Karpas-422 (cell line): ENCODE results near the gene ITGB1. TPM values are rescaled to one million over a fixed set of nuclear protein-coding genes. Genes with fewer than 3 reads are reported as not detected.

Experiments
- DNase-seq: peaks from one replicate; pipeline ENCODE4 v3.0.0-alpha.2; 2015
- H2AFZ ChIP-seq: fragments of 200-600 bp; sonication (generic); 2 replicates; pipeline ENCODE4 v1.6.1; 2014; ENCODE audit warnings: antibody characterized with exemption, low read length, mixed read lengths
- H3K27ac ChIP-seq: fragments of 200-600 bp; sonication (generic); 2 replicates; pipeline ENCODE4 v1.5.1; 2014; ENCODE audit warnings: mild to moderate bottlenecking, low read length, moderate library complexity
- H3K27me3 ChIP-seq: fragments of 200-600 bp; sonication (generic); 2 replicates; pipeline ENCODE4 v1.6.1; 2014; ENCODE audit warnings: low read length, mixed read lengths
- H3K36me3 ChIP-seq: fragments of 200-600 bp; sonication (generic); 2 replicates; pipeline ENCODE4 v1.6.1; 2014; ENCODE audit warnings: low read length, mixed read lengths; ENCODE audit not compliant: insufficient read depth
- H3K4me1 ChIP-seq: fragments of 200-600 bp; sonication (generic); 2 replicates; pipeline ENCODE4 v1.6.1; 2014; ENCODE audit warnings: mild to moderate bottlenecking, low read length, mixed read lengths
- H3K4me2 ChIP-seq: fragments of 200-600 bp; sonication (generic); 2 replicates; pipeline ENCODE4 v1.6.1; 2014; ENCODE audit warnings: low read length, low read depth, mild to moderate bottlenecking; ENCODE audit not compliant: poor library complexity, severe bottlenecking
- H3K4me3 ChIP-seq: fragments of 200-600 bp; sonication (generic); 2 replicates; pipeline ENCODE4 v1.5.1; 2014; ENCODE audit warnings: mild to moderate bottlenecking, antibody characterized with exemption, low read length, mixed read lengths
- H3K79me2 ChIP-seq: fragments of 200-600 bp; sonication (generic); 2 replicates; pipeline ENCODE4 v1.6.1; 2014; ENCODE audit warnings: mild to moderate bottlenecking, low read length, mixed read lengths
- H3K9ac ChIP-seq: fragments of 200-600 bp; sonication (generic); 2 replicates; pipeline ENCODE4 v1.6.0; 2014; ENCODE audit warnings: low read length
- H3K9me2 ChIP-seq: fragments of 200-600 bp; sonication (generic), shearing (Covaris generic); replicated peaks from 2 replicates; pipeline ENCODE4 v1.6.0; 2014; ENCODE audit warnings: mild to moderate bottlenecking, low read length, moderate library complexity; ENCODE audit not compliant: insufficient read depth
- H3K9me3 ChIP-seq: fragments of 300-700, 200-600 bp; sonication (generic); 2 replicates; pipeline ENCODE4 v1.6.1; 2014; ENCODE audit warnings: low read length, mixed read lengths
- H4K20me1 ChIP-seq: fragments of 200-600 bp; sonication (generic); 2 replicates; pipeline ENCODE4 v1.6.1; 2014; ENCODE audit warnings: mild to moderate bottlenecking, antibody characterized with exemption, low read length, low read depth; ENCODE audit not compliant: insufficient read depth
- total RNA-seq: library from RNA; depleted of rRNA; stranded (reverse); fragments of >200 nt; shearing (Covaris generic); gene quantifications from 2 replicates; pipeline ENCODE4 v1.2.3, GENCODE V29; 2014; ENCODE audit warnings: low replicate concordance

The ITGB1 gene
- total RNA-seq, 1 experiment from 2014 or later, result 559 TPM

DNA sequence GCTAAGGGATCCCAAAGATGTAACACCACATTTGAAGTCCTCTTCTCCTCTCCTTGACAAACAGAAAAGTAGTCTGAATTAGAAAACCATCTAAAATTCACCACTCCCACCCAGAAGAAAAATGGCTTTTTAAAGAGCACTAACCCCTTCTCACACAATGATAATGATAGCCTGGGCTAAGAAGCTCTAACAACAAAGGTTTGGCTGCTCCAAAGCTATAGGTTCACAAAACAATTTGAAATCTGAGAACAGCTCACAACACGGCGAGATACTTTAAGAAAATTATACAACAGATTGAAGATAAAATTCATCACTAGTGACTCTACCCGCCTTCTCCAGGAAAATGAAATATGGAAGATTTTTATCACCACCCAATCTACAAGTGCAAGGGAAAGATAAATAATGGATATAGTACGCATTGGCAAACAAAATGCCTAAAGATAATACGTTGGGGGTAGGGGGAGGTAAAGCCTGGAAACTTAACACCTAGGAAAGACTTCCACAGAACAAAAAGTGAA lies 7.4 kb downstream of the ITGB1 start:
- H3K9ac ChIP-seq, result 0 out of 2 replicates have a peak overlapping the region, but pooled peaks have one; percentile 12
- H3K9me2 ChIP-seq, result no peaks in the 10 kb centered on the region
- H3K27me3 ChIP-seq, result no peaks in the 10 kb centered on the region
- peak; percentile 51 for DNase-seq
- H3K9me3 ChIP-seq, result no peaks in the 10 kb centered on the region
- H3K4me3 ChIP-seq, result 0 out of 2 replicates have a peak overlapping the region, but pooled peaks have one; percentile 84
- peaks cover 41% of the 10 kb centered on the region for H3K36me3 ChIP-seq
- H3K79me2 ChIP-seq, result peaks cover 100% of the 10 kb centered on the region
- no peak overlapping the region for H2AFZ ChIP-seq
- peaks cover 90% of the 10 kb centered on the region for H4K20me1 ChIP-seq
- peak overlapping the region; percentile 82 for H3K4me2 ChIP-seq
- H3K4me1 ChIP-seq, result peaks cover 99% of the 10 kb centered on the region
- peak overlapping the region; percentile 93 for H3K27ac ChIP-seq

DNA sequence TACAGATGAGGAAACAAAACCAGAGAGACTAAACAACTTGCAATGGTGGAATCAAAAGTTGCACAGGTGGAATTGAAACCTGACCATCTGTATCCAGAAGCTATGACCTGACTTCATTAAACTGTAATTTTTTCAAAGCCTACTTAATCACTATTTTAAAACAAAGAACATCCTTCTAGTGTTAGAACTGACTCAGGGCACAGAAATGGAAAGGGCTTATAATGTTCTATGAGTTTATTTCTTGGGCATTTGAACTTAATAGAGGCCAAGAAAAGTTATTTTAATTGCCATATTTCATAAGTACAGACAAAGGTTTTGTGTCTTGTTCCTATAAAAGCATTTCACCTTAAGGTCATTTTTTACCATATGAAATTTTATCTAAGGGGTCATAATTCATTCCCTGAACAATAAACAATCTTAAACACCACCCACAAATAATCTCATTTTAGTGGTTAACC lies 8.8 kb downstream of the ITGB1 start:
- Histone ChIP-seq H4K20me1 (peaks cover 94% of the 10 kb centered on the region), H3K9me2 (no peaks in the 10 kb centered on the region), H3K9ac (no peak overlapping the region), H3K4me3 (no peak overlapping the region), H3K4me2 (peak overlapping the region; percentile 82), H2AFZ (no peak overlapping the region), H3K4me1 (peaks cover 98% of the 10 kb centered on the region), H3K27ac (peak overlapping the region; percentile 93), H3K27me3 (no peaks in the 10 kb centered on the region), H3K9me3 (no peaks in the 10 kb centered on the region), H3K36me3 (peaks cover 37% of the 10 kb centered on the region), H3K79me2 (peaks cover 100% of the 10 kb centered on the region)
- peak; percentile 46 for DNase-seq

DNA sequence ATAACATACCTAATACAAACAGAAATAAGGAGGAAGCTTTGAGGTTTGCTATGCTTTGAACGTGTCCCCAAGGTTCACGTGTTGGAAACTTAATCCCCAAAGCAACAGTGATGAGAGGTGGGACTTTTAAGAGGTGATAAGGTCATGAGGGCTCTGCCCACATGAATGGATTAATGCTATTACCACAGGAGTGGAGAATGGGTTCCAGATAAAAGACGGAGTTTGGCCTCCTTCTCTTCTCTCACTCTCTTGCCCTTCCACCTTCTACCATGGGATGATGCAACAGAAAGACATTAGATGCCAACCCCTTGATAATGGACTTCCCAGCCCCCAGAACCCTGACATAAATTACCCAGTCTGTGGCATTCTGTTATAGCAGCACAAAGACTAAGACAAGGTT lies 9.6 kb downstream of the ITGB1 start:
- Histone ChIP-seq H3K9me3 (no peaks in the 10 kb centered on the region), H3K36me3 (peaks cover 33% of the 10 kb centered on the region), H3K4me2 (peak overlapping the region; percentile 82), H3K27ac (peak overlapping the region; percentile 93), H3K27me3 (no peaks in the 10 kb centered on the region), H3K9me2 (no peaks in the 10 kb centered on the region), H3K79me2 (peaks cover 100% of the 10 kb centered on the region), H4K20me1 (peaks cover 94% of the 10 kb centered on the region), H3K4me3 (no peak overlapping the region), H3K4me1 (peaks cover 98% of the 10 kb centered on the region), H2AFZ (no peak overlapping the region), H3K9ac (peak overlapping the region; percentile 11; the same call in 1 of the 2 replicates)
- no peak for DNase-seq

DNA sequence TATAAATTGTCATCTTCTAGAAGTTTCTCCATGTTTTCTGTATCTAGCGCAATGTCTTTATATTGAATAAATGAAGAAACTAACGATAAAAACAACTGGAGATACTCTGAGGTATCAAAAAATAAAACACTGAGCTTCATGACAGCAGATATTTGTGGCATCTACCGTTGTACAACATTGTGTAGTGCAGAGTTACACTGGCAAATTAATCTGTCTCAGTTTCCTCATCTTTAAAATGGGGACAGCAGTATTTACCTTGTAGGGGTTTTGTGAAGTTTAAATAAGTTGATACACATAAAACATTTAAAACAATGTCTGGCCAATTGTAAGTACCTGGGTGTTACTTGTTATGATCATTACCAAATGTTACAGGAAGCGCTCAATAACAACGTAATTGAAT lies 10.4 kb downstream of the ITGB1 start:
- Histone ChIP-seq H3K9me2 (no peaks in the 10 kb centered on the region), H3K79me2 (peaks cover 100% of the 10 kb centered on the region), H2AFZ (no peak overlapping the region), H3K36me3 (peaks cover 24% of the 10 kb centered on the region; the same call in 1 of the 2 replicates), H3K9me3 (no peaks in the 10 kb centered on the region), H4K20me1 (peaks cover 94% of the 10 kb centered on the region), H3K4me1 (peaks cover 98% of the 10 kb centered on the region), H3K27me3 (no peaks in the 10 kb centered on the region), H3K27ac (peak overlapping the region; percentile 93), H3K9ac (no peak overlapping the region), H3K4me3 (no peak overlapping the region), H3K4me2 (peak overlapping the region; percentile 82)
- DNase-seq, result no peak

DNA sequence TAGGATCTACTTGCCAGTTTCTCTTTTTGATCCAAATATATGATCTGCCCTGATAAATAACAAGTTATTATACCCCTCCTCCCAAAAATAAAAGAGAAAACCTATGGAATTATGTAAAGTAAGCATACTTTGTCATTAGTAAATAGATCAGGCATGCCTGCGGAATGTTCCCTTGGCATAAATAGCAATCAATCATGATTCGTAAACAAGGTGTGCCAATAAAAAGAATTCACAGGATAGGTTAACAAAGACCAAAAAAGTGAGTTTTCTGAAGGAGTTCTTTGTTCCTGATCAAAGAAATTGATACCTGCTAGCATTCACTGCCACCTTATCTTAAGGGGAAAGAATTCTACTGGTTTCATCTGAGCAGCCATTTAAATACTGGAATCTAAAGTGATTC lies 11.9 kb downstream of the ITGB1 start:
- no peak overlapping the region for H3K9ac ChIP-seq
- H2AFZ ChIP-seq, result no peak overlapping the region
- peaks cover 92% of the 10 kb centered on the region for H4K20me1 ChIP-seq
- H3K9me2 ChIP-seq, result no peaks in the 10 kb centered on the region
- DNase-seq, result no peak
- no peaks in the 10 kb centered on the region for H3K27me3 ChIP-seq
- peaks cover 100% of the 10 kb centered on the region for H3K79me2 ChIP-seq
- H3K4me2 ChIP-seq, result no peak overlapping the region
- H3K9me3 ChIP-seq, result no peaks in the 10 kb centered on the region
- H3K27ac ChIP-seq, result peak overlapping the region; percentile 5; the same call in 1 of the 2 replicates
- peaks cover 95% of the 10 kb centered on the region for H3K4me1 ChIP-seq
- H3K36me3 ChIP-seq, result peaks cover 18% of the 10 kb centered on the region; the same call in 1 of the 2 replicates
- H3K4me3 ChIP-seq, result no peak overlapping the region

DNA sequence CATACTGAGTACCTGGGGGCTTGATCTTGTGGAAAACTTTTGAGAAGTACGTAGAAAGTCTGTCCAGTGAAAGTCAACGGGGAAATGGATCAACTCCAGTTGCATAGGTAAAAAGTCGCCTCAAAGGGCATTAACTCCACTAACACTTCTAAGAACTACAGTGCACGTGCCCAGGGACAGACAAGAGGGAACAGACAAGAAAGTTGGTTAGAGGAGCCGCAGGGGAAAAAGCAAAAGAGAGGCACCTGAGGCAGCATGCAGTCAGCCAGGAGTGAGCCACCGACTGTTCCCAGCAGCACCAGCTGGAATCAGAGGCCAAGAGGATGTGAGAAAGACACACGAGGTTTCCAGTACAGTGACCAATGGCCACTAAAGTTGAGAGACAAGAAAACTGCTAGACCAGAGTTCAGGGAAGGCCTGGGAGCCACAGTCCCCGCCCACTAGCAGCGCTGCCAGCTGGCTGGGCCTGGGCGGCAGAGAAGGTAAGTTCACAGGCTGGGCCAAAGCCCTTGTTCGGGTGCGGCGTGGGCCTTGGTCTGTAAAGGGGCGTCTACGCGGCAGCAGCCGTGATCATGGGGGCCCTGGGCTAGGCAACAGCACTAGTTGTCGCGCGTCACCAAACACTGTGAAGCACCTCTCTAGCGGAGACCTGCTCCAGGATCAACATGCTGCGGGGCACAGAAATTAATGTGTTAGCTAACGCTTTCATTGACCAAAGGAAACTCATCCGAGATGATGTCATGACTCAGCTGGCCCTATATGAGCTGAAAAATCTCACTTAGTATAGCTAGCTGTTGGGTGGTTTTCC lies 14.0 kb downstream of the ITGB1 start:
- no peak for DNase-seq
- no peak overlapping the region for H3K4me2 ChIP-seq
- peaks cover 88% of the 10 kb centered on the region for H3K4me1 ChIP-seq
- H3K36me3 ChIP-seq, result peaks cover 21% of the 10 kb centered on the region
- no peak overlapping the region for H2AFZ ChIP-seq
- H3K79me2 ChIP-seq, result peaks cover 100% of the 10 kb centered on the region
- H3K9me3 ChIP-seq, result no peaks in the 10 kb centered on the region
- H3K27ac ChIP-seq, result peak overlapping the region; percentile 39
- no peak overlapping the region for H3K9ac ChIP-seq
- no peaks in the 10 kb centered on the region for H3K27me3 ChIP-seq
- H4K20me1 ChIP-seq, result peaks cover 93% of the 10 kb centered on the region
- no peak overlapping the region for H3K4me3 ChIP-seq
- no peaks in the 10 kb centered on the region for H3K9me2 ChIP-seq

DNA sequence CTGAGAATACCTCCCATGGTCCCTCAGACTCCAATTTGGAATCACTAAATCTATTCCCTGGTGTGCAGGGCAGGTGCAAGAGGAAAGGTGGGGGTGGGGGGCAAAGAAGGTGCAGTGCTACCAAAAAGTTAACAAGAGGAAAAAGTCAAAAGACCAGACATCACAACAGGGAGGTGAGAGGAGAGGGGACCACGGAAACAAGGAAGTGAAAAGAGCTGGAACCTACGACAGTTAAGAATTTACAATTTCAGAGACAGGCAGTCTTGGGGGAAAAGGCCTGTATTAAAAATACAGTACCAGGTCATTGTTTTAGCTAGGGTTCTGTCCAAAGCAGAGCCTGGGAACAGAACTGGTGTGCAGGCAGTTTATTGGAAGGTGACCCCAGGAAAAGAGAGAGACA lies 14.6 kb downstream of the ITGB1 start:
- no peak for DNase-seq
- peaks cover 17% of the 10 kb centered on the region for H3K36me3 ChIP-seq
- no peaks in the 10 kb centered on the region for H3K27me3 ChIP-seq
- no peaks in the 10 kb centered on the region for H3K9me3 ChIP-seq
- peak overlapping the region; percentile 39 for H3K27ac ChIP-seq
- H3K4me3 ChIP-seq, result no peak overlapping the region
- H3K79me2 ChIP-seq, result peaks cover 100% of the 10 kb centered on the region
- peaks cover 83% of the 10 kb centered on the region for H3K4me1 ChIP-seq
- H3K4me2 ChIP-seq, result no peak overlapping the region
- no peak overlapping the region for H2AFZ ChIP-seq
- H4K20me1 ChIP-seq, result peaks cover 94% of the 10 kb centered on the region
- H3K9ac ChIP-seq, result no peak overlapping the region
- no peaks in the 10 kb centered on the region for H3K9me2 ChIP-seq

DNA sequence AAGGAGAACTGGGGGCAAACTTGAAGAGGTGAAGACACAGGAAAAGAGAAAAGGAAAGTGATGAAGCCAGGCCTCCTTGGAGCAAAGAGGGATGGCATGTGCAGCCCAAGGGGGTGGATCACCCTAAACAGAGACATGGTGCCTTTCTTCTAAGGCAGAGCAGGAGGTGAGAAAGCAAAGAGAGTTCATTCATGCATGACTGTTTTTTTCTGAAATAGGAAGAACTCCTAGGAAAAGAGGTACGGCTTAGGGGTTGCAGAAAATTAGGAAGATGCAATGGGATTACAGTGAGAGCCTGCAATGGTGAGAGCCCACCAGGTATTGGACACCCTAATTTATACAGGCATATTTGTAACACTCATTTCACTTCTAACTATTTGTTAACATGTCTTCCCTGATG lies 15.9 kb downstream of the ITGB1 start:
- peak overlapping the region; percentile 20; the same call in 1 of the 2 replicates for H3K27ac ChIP-seq
- H3K9ac ChIP-seq, result no peak overlapping the region
- no peaks in the 10 kb centered on the region for H3K27me3 ChIP-seq
- H4K20me1 ChIP-seq, result peaks cover 90% of the 10 kb centered on the region
- H3K9me3 ChIP-seq, result no peaks in the 10 kb centered on the region
- H2AFZ ChIP-seq, result no peak overlapping the region
- H3K4me2 ChIP-seq, result no peak overlapping the region
- H3K4me1 ChIP-seq, result peaks cover 70% of the 10 kb centered on the region
- H3K79me2 ChIP-seq, result peaks cover 100% of the 10 kb centered on the region
- no peak for DNase-seq
- H3K4me3 ChIP-seq, result no peak overlapping the region
- peaks cover 15% of the 10 kb centered on the region for H3K36me3 ChIP-seq
- no peaks in the 10 kb centered on the region for H3K9me2 ChIP-seq
